Muscle of back (tissue), 11 donors: ENCODE measurements around the gene ANAPC10. TPM values are rescaled to one million over a fixed set of nuclear protein-coding genes. Genes with fewer than 3 reads are reported as not detected.
A peak's percentile ranks its signal among the peaks of the same experiment; 100 is the strongest.

Experiments
- DNase-seq, 3 donors: peaks; one replicate each; pipeline versions ENCODE4 v3.0.0 to v3.0.0-alpha.2; 2013
- polyA plus RNA-seq, 10 donors: library from polyadenylated mRNA; unstranded; fragments of 120-200 nt; gene quantifications; one replicate each; pipeline ENCODE4 v1.2.1, GENCODE V29; 2013; ENCODE audit not compliant: insufficient read length in 10 of 10

ANAPC10 gene
- polyA plus RNA-seq, 10 donors: 17.0 to 20.8 (median 18.5) TPM

- no peak for DNase-seq
Observed at GRCh38 chr4:145075742-145076468, 22.1 kb downstream of the ANAPC10 start.

DNA sequence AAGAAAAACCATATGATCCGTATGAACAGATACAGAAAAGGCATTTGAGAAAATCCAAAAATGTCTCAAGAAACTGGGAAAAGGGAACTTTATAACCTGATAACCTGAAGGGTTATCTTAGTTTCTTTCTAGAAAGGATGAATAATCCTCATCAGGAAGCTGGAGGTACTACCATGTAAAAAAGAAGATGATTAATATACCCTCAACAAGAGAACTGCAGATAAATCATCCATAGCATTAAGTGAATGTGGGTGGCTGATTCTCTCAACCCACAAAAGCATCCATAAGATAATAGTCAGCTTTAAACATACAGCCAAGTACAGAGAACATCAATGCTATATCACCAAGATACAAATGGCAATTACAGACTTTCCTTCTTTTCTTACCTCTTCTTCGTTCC, 26.4 kb downstream of the ANAPC10 start:
- DNase-seq: no peak

GRCh38 chr4:145069361-145069760, 28.6 kb downstream of the ANAPC10 start:
- DNase-seq: peak in 1 of 3 donors; percentile 26

GRCh38 chr4:145066063-145066501, 31.9 kb downstream of the ANAPC10 start:
- no peak for DNase-seq

DNA sequence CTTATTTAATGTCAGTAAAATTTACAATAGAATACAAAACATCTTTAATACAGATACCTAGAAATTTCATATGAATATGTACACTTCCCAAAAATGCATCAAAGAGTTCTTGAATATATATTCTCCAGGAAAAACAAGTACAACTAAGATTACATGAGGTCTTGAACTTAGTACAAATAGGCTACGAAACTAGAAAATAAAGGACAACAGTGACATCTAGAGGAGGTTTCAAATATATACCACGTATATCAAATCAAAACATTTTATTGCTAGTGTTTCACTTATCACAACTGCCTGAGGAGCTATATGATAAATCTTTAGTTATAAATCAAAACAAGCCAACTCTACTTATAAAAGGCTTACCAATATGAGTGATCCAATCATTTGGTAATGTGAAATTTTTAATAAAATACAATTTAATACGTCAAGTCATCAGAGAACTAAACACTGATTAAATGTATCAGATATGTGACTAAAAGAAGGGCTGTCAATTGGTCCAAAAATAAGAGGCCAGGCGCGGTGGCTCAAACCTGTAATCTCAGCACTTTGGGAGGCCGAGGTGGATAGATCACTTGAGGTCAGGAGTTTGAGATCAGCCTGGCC, 36.6 kb downstream of the ANAPC10 start:
- peak; percentile 48 to 68 (median 55) for DNase-seq

DNA sequence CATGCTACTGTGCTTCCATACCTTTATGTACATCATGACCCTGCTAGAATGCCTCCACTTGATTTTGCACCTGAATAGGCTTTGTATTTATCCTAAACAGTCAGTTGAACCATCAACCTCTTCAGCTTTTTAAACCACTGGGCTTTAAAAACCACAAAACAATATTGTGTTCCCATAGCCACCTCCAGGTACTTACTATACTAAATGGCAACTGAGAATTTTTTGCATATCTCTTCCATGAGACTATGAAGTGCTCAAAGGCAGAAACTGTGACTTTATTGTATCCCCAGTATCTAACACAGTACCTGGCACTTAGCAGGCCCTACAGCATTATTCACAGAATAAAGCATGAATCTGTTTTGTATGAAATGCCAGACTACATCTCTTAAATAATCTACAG, 39.7 kb downstream of the ANAPC10 start:
- DNase-seq: no peak

DNA sequence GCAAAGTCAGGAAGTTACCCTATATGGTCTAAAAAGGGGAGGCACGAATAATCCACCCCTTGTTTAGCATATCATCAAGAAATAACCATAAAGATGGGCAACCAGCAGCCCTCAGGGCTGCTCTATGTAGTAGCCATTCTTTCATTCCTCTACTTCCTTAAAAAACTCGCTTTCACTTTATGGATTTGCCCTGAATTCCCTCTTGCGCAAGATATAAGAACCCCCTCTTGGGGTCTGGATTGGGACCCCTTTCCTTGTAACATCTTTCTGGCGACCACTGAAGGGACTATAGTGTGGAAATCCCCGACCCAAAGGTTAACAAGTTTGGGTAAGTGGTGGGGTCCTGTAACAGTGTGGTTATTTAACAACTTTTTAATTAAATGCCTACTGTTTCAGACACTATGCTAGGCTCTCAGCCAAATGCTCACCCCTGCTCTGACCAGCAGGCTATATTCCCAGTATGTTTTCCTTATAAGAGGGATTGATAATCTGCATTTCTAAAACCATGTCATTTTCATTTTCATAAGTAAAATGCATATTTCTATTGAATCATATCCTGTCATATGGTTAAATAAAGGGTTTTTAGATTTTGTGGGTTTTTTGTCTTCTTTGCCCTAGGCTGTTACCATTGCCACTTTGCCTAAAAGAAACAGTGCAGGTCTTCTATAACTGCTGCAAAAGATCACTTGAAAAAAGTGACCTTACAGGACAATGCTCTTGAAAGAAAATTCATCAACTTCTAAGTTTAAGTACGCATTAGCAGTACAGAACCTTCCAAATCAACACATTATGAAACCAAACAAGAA, 41.5 kb downstream of the ANAPC10 start:
- DNase-seq: no peak

- no peak for DNase-seq
Observed at GRCh38 chr4:145055533-145056257, 42.3 kb downstream of the ANAPC10 start.

DNA sequence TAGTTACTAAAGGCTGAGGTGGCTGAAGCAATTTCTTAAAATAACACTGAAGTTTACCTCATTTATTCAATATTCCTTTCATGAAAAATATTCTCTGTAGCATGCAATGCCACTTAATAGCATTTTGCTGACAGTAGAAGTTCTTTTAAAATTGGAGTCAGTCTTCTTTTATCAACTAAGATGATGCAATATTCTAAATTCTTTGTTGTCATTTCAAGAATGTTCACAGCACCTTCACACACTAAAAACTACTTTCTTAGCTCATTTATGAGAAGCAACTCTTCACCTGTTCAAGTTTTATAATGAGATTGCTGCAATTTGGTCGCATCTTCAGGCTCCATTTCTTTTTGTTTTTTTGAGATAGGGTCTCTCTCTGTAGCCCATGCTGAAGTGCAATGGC, 48.8 kb downstream of the ANAPC10 start:
- DNase-seq: no peak

DNA sequence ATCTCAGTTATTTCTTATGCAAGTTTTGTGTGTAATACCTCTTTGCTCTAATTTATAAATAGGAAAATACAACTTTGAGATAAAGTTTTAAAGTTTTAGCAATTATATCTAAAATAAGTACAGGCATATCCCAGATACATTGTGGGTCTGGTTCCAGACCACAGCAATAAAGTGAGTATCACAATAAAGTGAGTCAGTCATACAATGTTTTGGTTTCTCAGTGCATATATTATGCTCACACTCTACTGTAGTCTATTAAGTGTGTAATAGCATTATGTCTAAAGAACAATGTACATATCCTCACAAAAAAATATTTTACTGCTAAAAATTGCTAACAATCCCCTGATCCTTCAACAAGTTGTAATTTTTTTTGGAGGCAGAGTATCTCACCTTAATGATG, 49.2 kb downstream of the ANAPC10 start:
- no peak for DNase-seq

GRCh38 chr4:145047151-145047550, 50.8 kb downstream of the ANAPC10 start:
- DNase-seq: peak in 2 of 3 donors; percentile 19 to 49

DNA sequence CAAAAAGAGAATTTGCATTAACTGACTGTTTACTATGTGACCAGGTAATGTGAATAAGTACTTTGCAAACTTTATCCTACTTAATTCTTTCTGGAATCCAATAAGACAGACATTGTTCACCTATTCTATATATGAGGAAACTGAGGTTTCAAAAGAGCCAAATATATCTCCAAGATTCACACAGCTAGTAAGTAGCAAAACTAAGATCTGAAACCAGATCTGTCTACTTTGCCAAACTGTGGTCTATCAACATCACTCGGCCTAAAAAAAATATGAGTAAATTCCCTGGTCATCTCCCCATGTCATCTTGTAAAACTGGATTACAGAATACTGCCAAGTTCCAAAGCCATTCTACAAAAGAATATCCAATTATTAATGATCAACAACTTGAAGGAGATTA, 52.8 kb downstream of the ANAPC10 start:
- no peak for DNase-seq

GRCh38 chr4:145044341-145044740, 53.7 kb downstream of the ANAPC10 start:
- no peak for DNase-seq

DNA sequence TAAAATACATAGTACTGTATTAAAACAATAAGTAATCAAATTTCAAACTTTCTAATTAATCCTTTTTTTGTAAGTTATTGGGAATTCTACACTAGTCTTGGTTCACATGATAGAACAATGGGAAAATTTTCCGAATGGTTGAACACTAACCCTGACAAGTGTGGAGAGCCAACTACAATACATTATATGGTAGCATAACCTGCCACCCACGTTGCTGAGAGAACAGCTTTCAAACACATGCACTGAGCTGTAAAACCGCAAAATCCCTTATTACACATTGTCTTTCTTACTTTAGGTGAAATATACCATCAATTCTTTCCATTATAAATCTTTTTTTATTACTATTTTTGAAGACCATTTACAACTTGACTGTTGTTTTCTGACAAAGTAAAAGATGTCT, 54.7 kb downstream of the ANAPC10 start:
- peak in 1 of 3 donors; percentile 29 for DNase-seq

DNA sequence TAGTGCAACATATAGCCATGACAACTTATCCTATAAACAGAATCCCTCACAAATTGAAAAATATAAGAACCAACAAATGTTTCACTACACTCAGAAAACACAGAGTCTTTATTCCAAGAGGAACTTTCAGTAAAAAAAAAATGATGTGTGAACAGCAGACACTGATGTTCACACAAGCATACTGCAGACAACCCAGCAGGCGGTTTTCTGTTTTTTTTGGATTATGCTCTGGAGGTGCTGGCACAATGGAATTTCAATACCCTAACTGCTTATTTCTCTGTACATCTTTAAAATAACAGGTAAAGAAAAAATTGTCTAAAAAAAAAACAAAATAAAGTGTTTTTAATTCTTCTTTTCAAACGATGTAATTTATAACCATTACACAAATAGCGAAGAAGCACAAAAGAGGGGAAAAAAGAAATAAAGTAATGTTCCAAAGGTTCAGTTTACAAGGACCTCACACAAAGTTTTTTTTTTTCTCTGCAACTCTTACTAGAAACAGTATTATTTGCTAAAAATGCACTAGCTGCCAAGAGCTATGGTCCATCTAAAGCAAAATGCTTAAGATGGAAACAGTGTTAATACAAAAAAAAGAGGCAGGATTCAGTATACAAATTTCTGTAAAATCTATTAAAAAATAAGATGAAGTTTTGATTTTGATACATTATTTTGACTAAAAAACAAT, 55.3 kb downstream of the ANAPC10 start:
- no peak for DNase-seq

GRCh38 chr4:145041378-145041777, 56.6 kb downstream of the ANAPC10 start:
- DNase-seq: no peak

DNA sequence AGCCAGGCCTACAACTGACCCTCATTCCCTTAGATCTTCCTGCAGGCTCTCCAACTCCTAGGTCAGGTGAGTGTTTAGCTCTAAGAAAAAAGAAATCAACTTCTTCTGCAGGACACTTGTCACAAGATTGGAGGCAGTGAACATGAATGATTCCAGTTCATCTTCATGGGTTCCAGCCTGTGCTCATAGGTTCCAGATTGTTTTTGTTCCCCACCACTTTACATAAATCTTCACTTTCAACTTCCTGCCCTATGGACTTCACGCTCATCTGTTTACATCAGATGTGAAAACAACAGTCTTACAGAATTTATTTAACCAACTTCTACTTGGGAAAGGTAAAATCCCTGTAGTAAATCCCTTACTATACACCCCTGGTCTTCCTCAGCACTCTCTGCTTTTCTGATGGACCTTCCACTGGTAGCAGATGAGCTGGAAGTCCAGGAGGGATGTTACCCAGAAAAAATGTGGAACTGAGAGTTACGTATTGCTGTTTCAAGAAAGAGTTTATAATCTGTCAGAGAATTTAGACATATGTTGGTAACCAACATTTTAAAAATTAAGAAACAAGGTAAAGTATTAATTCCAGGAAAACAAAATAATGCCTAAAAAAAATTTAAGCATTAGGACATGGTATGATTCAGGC, 62.4 kb downstream of the ANAPC10 start:
- DNase-seq: no peak

- DNase-seq: peak; percentile 40 to 71 (median 44)
Observed at GRCh38 chr4:145034727-145035211, 63.2 kb downstream of the ANAPC10 start.

DNA sequence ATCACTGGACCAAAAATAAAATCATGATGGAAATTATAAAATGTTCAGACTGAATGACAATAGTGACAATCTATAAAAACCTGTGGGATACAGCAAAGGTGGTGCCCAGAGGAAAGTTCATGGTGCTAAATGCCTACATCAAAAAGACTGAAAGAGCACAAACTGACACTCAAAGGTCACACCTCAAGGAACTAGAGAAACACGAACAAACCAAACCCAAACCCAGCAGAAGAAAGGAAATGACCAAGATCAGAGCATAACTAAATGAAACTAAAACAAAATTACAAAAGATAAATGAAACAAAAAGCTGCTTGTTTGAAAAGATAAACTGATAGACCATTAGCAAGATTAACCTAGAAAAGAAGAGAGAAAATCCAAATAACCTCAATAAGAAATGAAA, 78.7 kb downstream of the ANAPC10 start:
- DNase-seq: no peak

- no peak for DNase-seq
Observed at GRCh38 chr4:145014365-145014764, 83.6 kb downstream of the ANAPC10 start.

- DNase-seq: peak in 2 of 3 donors; percentile 18 to 33
Observed at GRCh38 chr4:145012841-145013240, 85.2 kb downstream of the ANAPC10 start.
